Measurements from ENCODE around the gene SLC23A3. TPM values are rescaled to one million over a fixed set of nuclear protein-coding genes. Genes with fewer than 3 reads are reported as not detected.

The SLC23A3 gene
- total and polyA plus RNA-seq, 9 of the 15 experiments (the other 6 are each of a cell fraction or from before 2014, with no cell fraction given) = 0.06 to 0.64 (median 0.16) TPM

- Histone ChIP-seq H3K9me3 (replicated peaks; ENCODE audit: control insufficient read depth, insufficient read depth, low read depth, low read length) (no peaks in the 10 kb centered on the region), H3K27ac (ENCODE audit: extremely low read depth, low read depth, low read length) (no peak overlapping the region), H3K79me2 (ENCODE audit: control insufficient read depth, insufficient read depth, low read length) (peaks cover 12% of the 10 kb centered on the region), H3K4me2 (ENCODE audit: insufficient read depth, low read length) (no peak overlapping the region), H4K20me1 (replicated peaks; ENCODE audit: control insufficient read depth, insufficient read depth, low read length) (no peaks in the 10 kb centered on the region), H3K27me3 (ENCODE audit: control insufficient read depth in 2 of 2, insufficient read depth in 2 of 2, low read length in 2 of 2) (no peaks in the 10 kb centered on the region), H2AFZ (ENCODE audit: low read depth, low read length) (no peak overlapping the region), H3K4me1 (replicated peaks in 1 of 2; ENCODE audit: control insufficient read depth in 2 of 2, insufficient read depth in 2 of 2, low read length in 2 of 2) (peaks cover under 1 to 9% of the 10 kb centered on the region in 2 experiments; a peak in 3 of 5 replicates), H3K4me3 (no peak overlapping the region), H3K36me3 (ENCODE audit: control insufficient read depth, insufficient read depth, low read length) (peaks cover 62% of the 10 kb centered on the region; the same call in 2 of the 3 replicates), H3K9me1 (ENCODE audit: control insufficient read depth, insufficient read depth, low read length) (no peaks in the 10 kb centered on the region), H3K9ac (ENCODE audit: insufficient read depth in 1 of 2, low read depth in 2 of 2, low read length in 2 of 2) (no peak overlapping the region; a peak in 1 of 4 replicates)
- DNase-seq (ENCODE audit: extremely low read depth in 1 of 4, low spot score in 3 of 4) (no peak), ATAC-seq (no peak), FAIRE-seq (no peak)
- intact Hi-C loops (cut with micrococcal nuclease) = no loop called here
- BruUV-seq (replicated peaks) = no TSS peak
- TF ChIP-seq CBX5 (IDR thresholded peaks at IDR 0.05; ENCODE audit: borderline replicate concordance, low read depth) (no peak), CBX1 (IDR thresholded peaks at IDR 0.05; ENCODE audit: low read depth) (no peak), ZNF592 (IDR thresholded peaks at IDR 0.05) (no peak)
- in situ Hi-C loops (cut with MboI) = no loop called here
- CTCF ChIA-PET (ENCODE audit: low intra/inter-chr PET ratio) = no interaction called here
- POLR2A ChIA-PET = no interaction called here
- WGBS (ENCODE audit: insufficient coverage, low coverage, missing lambda C conversion rate) = 100% methylated on average over 2 of the region's 2 CpGs
Measured at GRCh38 chr2:219184121-219184520, 14.3 kb upstream of the SLC23A3 start.
